ENCODE results near the gene BCAP29. TPM values are rescaled to one million over a fixed set of nuclear protein-coding genes. Genes with fewer than 3 reads are reported as not detected.

The BCAP29 gene
- total and polyA plus RNA-seq, 2 of the 8 experiments (the other 6 are each of a cell fraction or from before 2014, with no cell fraction given) = 6.8 to 18.1 TPM

GRCh38 chr7:107582875-107583274 lies 2.8 kb downstream of the BCAP29 start:
- no peak overlapping the region for H3K4me2 ChIP-seq (ENCODE audit: insufficient read depth in 1 of 2, low read depth in 2 of 2, low read length in 2 of 2)
- H3K9me3 ChIP-seq (ENCODE audit: insufficient read depth in 2 of 2, low read depth in 1 of 2, low read length in 1 of 2) = no peaks in the 10 kb centered on the region
- no peak for TF ChIP-seq EGR1 (IDR thresholded peaks at IDR 0.05; ENCODE audit: borderline replicate concordance, low read depth, low read length)
- TF ChIP-seq, protein P1, sequence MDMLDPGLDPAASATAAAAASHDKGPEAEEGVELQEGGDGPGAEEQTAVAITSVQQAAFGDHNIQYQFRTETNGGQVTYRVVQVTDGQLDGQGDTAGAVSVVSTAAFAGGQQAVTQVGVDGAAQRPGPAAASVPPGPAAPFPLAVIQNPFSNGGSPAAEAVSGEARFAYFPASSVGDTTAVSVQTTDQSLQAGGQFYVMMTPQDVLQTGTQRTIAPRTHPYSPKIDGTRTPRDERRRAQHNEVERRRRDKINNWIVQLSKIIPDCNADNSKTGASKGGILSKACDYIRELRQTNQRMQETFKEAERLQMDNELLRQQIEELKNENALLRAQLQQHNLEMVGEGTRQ (IDR thresholded peaks at IDR 0.05; ENCODE audit: low read length) = no peak
- no peak for TF ChIP-seq CTBP2 (IDR thresholded peaks at IDR 0.05; ENCODE audit: borderline replicate concordance, insufficient read depth, insufficient read length, low read length)
- TF ChIP-seq SIRT6 (IDR thresholded peaks at IDR 0.05; ENCODE audit: low read length) = no peak
- TF ChIP-seq BRCA1 (IDR thresholded peaks at IDR 0.05; ENCODE audit: low read depth, low read length) = no peak
- TF ChIP-seq, protein P2, sequence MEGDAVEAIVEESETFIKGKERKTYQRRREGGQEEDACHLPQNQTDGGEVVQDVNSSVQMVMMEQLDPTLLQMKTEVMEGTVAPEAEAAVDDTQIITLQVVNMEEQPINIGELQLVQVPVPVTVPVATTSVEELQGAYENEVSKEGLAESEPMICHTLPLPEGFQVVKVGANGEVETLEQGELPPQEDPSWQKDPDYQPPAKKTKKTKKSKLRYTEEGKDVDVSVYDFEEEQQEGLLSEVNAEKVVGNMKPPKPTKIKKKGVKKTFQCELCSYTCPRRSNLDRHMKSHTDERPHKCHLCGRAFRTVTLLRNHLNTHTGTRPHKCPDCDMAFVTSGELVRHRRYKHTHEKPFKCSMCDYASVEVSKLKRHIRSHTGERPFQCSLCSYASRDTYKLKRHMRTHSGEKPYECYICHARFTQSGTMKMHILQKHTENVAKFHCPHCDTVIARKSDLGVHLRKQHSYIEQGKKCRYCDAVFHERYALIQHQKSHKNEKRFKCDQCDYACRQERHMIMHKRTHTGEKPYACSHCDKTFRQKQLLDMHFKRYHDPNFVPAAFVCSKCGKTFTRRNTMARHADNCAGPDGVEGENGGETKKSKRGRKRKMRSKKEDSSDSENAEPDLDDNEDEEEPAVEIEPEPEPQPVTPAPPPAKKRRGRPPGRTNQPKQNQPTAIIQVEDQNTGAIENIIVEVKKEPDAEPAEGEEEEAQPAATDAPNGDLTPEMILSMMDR (IDR thresholded peaks at IDR 0.05; ENCODE audit: control extremely low read depth in 1 of 3, insufficient read depth in 1 of 3, low read depth in 1 of 3, low read length in 3 of 3) = no peak
- no peak overlapping the region for H3K4me3 ChIP-seq (ENCODE audit: extremely low read depth in 1 of 4, insufficient read depth in 2 of 4, low read depth in 3 of 4, low read length in 4 of 4)
- no peak overlapping the region for H3K56ac ChIP-seq (replicated peaks; ENCODE audit: insufficient read length, low read depth, low read length)
- no peak overlapping the region for H3K4ac ChIP-seq (replicated peaks; ENCODE audit: insufficient read length, low read depth, low read length)
- no peak overlapping the region for H2BK15ac ChIP-seq (ENCODE audit: low read length)
- no peak overlapping the region for H2BK5ac ChIP-seq (ENCODE audit: low read depth, low read length)
- no peak overlapping the region for H4K91ac ChIP-seq (replicated peaks; ENCODE audit: insufficient read length, low read length)
- H3K9ac ChIP-seq (replicated peaks in 1 of 4; ENCODE audit: extremely low read depth in 1 of 4, low read depth in 3 of 4, low read length in 3 of 4) = no peak overlapping the region
- no peak for DNase-seq (ENCODE audit: low read depth in 1 of 2, low spot score in 2 of 2)
- no peak overlapping the region for H4K8ac ChIP-seq (ENCODE audit: extremely low read depth, insufficient read depth, low read length)
- H2BK20ac ChIP-seq (ENCODE audit: low read length) = no peak overlapping the region
- H3K4me1 ChIP-seq (replicated peaks in 1 of 4; ENCODE audit: control insufficient read depth in 3 of 4, insufficient read depth in 4 of 4, low read length in 3 of 4) = no peaks in the 10 kb centered on the region
- no peak overlapping the region for H3K14ac ChIP-seq (ENCODE audit: insufficient read length)
- H2AFZ ChIP-seq (ENCODE audit: low read length) = no peak overlapping the region
- WGBS, 2 experiments (ENCODE audit: extremely low coverage in 1 of 2, insufficient coverage in 1 of 2, insufficient read length in 1 of 2, insufficient replicate concordance in 2 of 2, low coverage in 1 of 2, low lambda C conversion rate in 2 of 2, missing lambda C conversion rate in 1 of 2) = 94% methylated on average over 2 of the region's 2 CpGs; no CpG with 5 or more reads in 1 of the 2 experiments
- no peak overlapping the region for H3K18ac ChIP-seq (ENCODE audit: extremely low read depth, low read length)
- H2BK12ac ChIP-seq (ENCODE audit: low read depth, low read length) = no peak overlapping the region
- ChIA-PET CTCF (ENCODE audit: partially characterized antibody) (interaction anchor here (0.7 to 1.3 kb wide), 3 partner anchors 15 to 162 kb away, joined by 3 read pairs; no protein-coding TSS in a partner anchor), POLR2A (ENCODE audit: partially characterized antibody) (interaction anchor here (1.2 kb wide), 1 partner anchor 10 kb away, joined by 3 read pairs; no protein-coding TSS in a partner anchor)
- H3K23me2 ChIP-seq (ENCODE audit: low read depth, low read length) = peaks cover 4% of the 10 kb centered on the region
- H3K79me2 ChIP-seq (ENCODE audit: control insufficient read depth in 1 of 2, insufficient read depth in 2 of 2, low read length in 2 of 2) = no peaks in the 10 kb centered on the region
- H3K27me3 ChIP-seq (replicated peaks in 1 of 4; ENCODE audit: control insufficient read depth in 3 of 4, extremely low read depth in 1 of 4, insufficient read depth in 3 of 4, low read length in 3 of 4) = no peaks in the 10 kb centered on the region
- no peaks in the 10 kb centered on the region for H3K79me1 ChIP-seq (ENCODE audit: low read depth, low read length)
- H3K27ac ChIP-seq (ENCODE audit: low read depth, low read length) = no peak overlapping the region
- H3K23ac ChIP-seq (ENCODE audit: insufficient read length) = no peak overlapping the region
- no peak overlapping the region for H4K5ac ChIP-seq (ENCODE audit: insufficient read length, low read depth, low read length)
- H3K36me3 ChIP-seq (ENCODE audit: control insufficient read depth in 2 of 4, insufficient read depth in 4 of 4, low read length in 3 of 4) = no peaks in the 10 kb centered on the region
- no peaks in the 10 kb centered on the region for H4K20me1 ChIP-seq (replicated peaks in 1 of 2; ENCODE audit: control insufficient read depth in 1 of 2, insufficient read depth in 2 of 2, low read length in 2 of 2)
- H2BK120ac ChIP-seq (replicated peaks; ENCODE audit: low read depth, low read length) = no peak overlapping the region
- no peak overlapping the region for H2AK5ac ChIP-seq (ENCODE audit: low read depth, low read length)
- FAIRE-seq = no peak

Data from H1 (cell line).